GM21423 (cell line): Measurements from ENCODE around the gene PSD.
"Not testable (repeated sequence)": the region's sequence is repeated elsewhere in the genome, so short reads cannot be mapped to it uniquely, and the experiment has no call there.

ENCODE experiments used
- ATAC-seq: cut with Tn5 transposase; IDR thresholded peaks from one replicate; pipeline ENCODE4 v1.9.1; 2021; ENCODE audit warnings: mild to moderate bottlenecking, moderate library complexity; ENCODE audit not compliant: unreplicated experiment

The PSD gene

GRCh38 chr10:102418622-102419268 lies at the start of gene PSD:
PSD (minus strand) TSS chr10:102418785; CDS start chr10:102417038, 1,747 bp downstream.
- ATAC-seq, result no peak

GRCh38 chr10:102467971-102468438 lies 49.4 kb upstream of the PSD start:
- ATAC-seq, result no peak

- ATAC-seq, result no peak
Measured at GRCh38 chr10:102467318-102467717, 48.7 kb upstream of the PSD start.

GRCh38 chr10:102465466-102465865 lies 46.9 kb upstream of the PSD start:
- ATAC-seq, result no peak

- no peak for ATAC-seq
Measured at GRCh38 chr10:102463983-102464382, 45.4 kb upstream of the PSD start.

- ATAC-seq, result no peak
Measured at GRCh38 chr10:102462512-102463054, 44.0 kb upstream of the PSD start.

GRCh38 chr10:102461187-102462054 lies 42.8 kb upstream of the PSD start:
- peak; percentile 86 for ATAC-seq

GRCh38 chr10:102460836-102461186 lies 42.2 kb upstream of the PSD start:
- peak; percentile 24 for ATAC-seq

GRCh38 chr10:102458656-102459055 lies 40.1 kb upstream of the PSD start:
- ATAC-seq, result no peak

- ATAC-seq, result no peak
Measured at GRCh38 chr10:102457591-102458150, 39.1 kb upstream of the PSD start.

GRCh38 chr10:102455893-102456471 lies 37.4 kb upstream of the PSD start:
- no peak for ATAC-seq

GRCh38 chr10:102454662-102455487 lies 36.3 kb upstream of the PSD start:
- ATAC-seq, result not testable (repeated sequence)

- ATAC-seq, result no peak
Measured at GRCh38 chr10:102453502-102453901, 34.9 kb upstream of the PSD start.

GRCh38 chr10:102452672-102453340 lies 34.2 kb upstream of the PSD start:
- ATAC-seq, result no peak

GRCh38 chr10:102451105-102451969 lies 32.8 kb upstream of the PSD start, which contains the start of gene C10orf95:
C10orf95 (minus strand) TSS chr10:102451543; CDS start chr10:102451093, 450 bp downstream.
- no peak for ATAC-seq

- peak; percentile 76 for ATAC-seq
Measured at GRCh38 chr10:102450374-102451104, 32.0 kb upstream of the PSD start.

- peak; percentile 3 for ATAC-seq
Measured at GRCh38 chr10:102450124-102450373, 31.5 kb upstream of the PSD start.
